HepG2 (cell line): ENCODE measurements around the gene DPYD. TPM values are rescaled to one million over a fixed set of nuclear protein-coding genes. Genes with fewer than 3 reads are reported as not detected.

Source experiments
- ESRRA ChIP-seq: sonication (generic); formaldehyde crosslinking; IDR thresholded peaks from 2 replicates; pipeline ENCODE4 v1.5.1; 2020; ENCODE audit warnings: mild to moderate bottlenecking, low read depth, missing genetic modification reagents
- FOXP4 ChIP-seq: sonication (generic); formaldehyde crosslinking; IDR thresholded peaks from 2 replicates; pipeline ENCODE4 v1.4.0; 2020; ENCODE audit warnings: missing genetic modification reagents
- HDAC6 ChIP-seq: fragments of 200-600 bp; sonication (generic); IDR thresholded peaks from 2 replicates; pipeline ENCODE4 v1.7.0; 2017; ENCODE audit warnings: mild to moderate bottlenecking, antibody characterized with exemption, low read length, low read depth
- PHF8 ChIP-seq: sonication (generic); formaldehyde crosslinking; IDR thresholded peaks from 2 replicates; pipeline ENCODE4 v1.5.0; 2020; ENCODE audit warnings: missing genetic modification reagents
- ZMAT3 ChIP-seq: sonication (generic); formaldehyde crosslinking; conservative IDR thresholded peaks from 2 replicates; pipeline ENCODE4 v1.7.0; 2021; ENCODE audit warnings: missing genetic modification reagents
- ZNF775 ChIP-seq: sonication (generic); formaldehyde crosslinking; IDR thresholded peaks from 2 replicates; pipeline ENCODE4 v1.4.0; 2020; ENCODE audit warnings: missing genetic modification reagents, mild to moderate bottlenecking, moderate library complexity, borderline replicate concordance
- ZUFSP ChIP-seq: sonication (generic); formaldehyde crosslinking; IDR thresholded peaks from 2 replicates; pipeline ENCODE4 v1.9.0; 2021; ENCODE audit warnings: missing genetic modification reagents, mild to moderate bottlenecking, borderline replicate concordance
- polyA plus RNA-seq, 8 experiments: library from polyadenylated mRNA; depleted of rRNA in 3 of 8; stranded (reverse) in 7 of 8; unstranded in 1 of 8; fragments of >200 nt; fragmentation: Illumina TruSeq in 4 of 8; extraction: Trizol in 4 of 8; gene quantifications; 2 replicates each; pipeline versions ENCODE4 v1.2.1 to v1.2.3, GENCODE V29; 2011 to 2016; ENCODE audit warnings: low read depth in 4 of 8, missing spikeins in 1 of 8, mixed read lengths in 1 of 8; ENCODE audit not compliant: insufficient read depth in 1 of 8
- total RNA-seq, 5 experiments: library from RNA; depleted of rRNA; stranded (reverse); fragments of >200 nt; fragmentation: Illumina TruSeq; extraction: Trizol; gene quantifications; 2 replicates each; pipeline ENCODE4 v1.2.3, GENCODE V29; 2016; ENCODE audit warnings: low read depth in 1 of 5
- TF ChIP-seq, protein P1 (sequence below): sonication (generic); formaldehyde crosslinking; IDR thresholded peaks from 2 replicates; pipeline ENCODE4 v1.4.0; 2020; ENCODE audit warnings: missing genetic modification reagents
- TF ChIP-seq, protein P2 (sequence below): sonication (generic); formaldehyde crosslinking; IDR thresholded peaks from 2 replicates; pipeline ENCODE4 v1.8.0; 2022; ENCODE audit warnings: mild to moderate bottlenecking, missing genetic modification reagents, borderline replicate concordance
- TF ChIP-seq, protein P3 (sequence below): sonication (generic); formaldehyde crosslinking; IDR thresholded peaks from 2 replicates; pipeline ENCODE4 v1.8.1; 2023; ENCODE audit warnings: mild to moderate bottlenecking, moderate library complexity, missing genetic modification reagents
- TF ChIP-seq, protein P4 (sequence below): sonication (generic); formaldehyde crosslinking; IDR thresholded peaks from 2 replicates; pipeline ENCODE4 v1.4.0; 2020; ENCODE audit warnings: missing genetic modification reagents
- TF ChIP-seq, protein P5 (sequence below): sonication (generic); formaldehyde crosslinking; IDR thresholded peaks from 2 replicates; pipeline ENCODE4; 2020; ENCODE audit warnings: missing genetic modification reagents, mild to moderate bottlenecking, borderline replicate concordance

The DPYD gene
- total and polyA plus RNA-seq, 2 of the 13 experiments (the other 11 are each of a cell fraction or from before 2014, with no cell fraction given): 1.3 to 3.4 TPM

GRCh38 chr1:97920832-97921571 lies at the start of gene DPYD (continued):
- TF ChIP-seq, protein P1, sequence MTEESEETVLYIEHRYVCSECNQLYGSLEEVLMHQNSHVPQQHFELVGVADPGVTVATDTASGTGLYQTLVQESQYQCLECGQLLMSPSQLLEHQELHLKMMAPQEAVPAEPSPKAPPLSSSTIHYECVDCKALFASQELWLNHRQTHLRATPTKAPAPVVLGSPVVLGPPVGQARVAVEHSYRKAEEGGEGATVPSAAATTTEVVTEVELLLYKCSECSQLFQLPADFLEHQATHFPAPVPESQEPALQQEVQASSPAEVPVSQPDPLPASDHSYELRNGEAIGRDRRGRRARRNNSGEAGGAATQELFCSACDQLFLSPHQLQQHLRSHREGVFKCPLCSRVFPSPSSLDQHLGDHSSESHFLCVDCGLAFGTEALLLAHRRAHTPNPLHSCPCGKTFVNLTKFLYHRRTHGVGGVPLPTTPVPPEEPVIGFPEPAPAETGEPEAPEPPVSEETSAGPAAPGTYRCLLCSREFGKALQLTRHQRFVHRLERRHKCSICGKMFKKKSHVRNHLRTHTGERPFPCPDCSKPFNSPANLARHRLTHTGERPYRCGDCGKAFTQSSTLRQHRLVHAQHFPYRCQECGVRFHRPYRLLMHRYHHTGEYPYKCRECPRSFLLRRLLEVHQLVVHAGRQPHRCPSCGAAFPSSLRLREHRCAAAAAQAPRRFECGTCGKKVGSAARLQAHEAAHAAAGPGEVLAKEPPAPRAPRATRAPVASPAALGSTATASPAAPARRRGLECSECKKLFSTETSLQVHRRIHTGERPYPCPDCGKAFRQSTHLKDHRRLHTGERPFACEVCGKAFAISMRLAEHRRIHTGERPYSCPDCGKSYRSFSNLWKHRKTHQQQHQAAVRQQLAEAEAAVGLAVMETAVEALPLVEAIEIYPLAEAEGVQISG: 0 out of 2 replicates have a peak, but pooled peaks have one; percentile 15
- TF ChIP-seq FOXP4 (CRISPR knock-in tag) (no peak), HDAC6 (no peak), ZNF775 (CRISPR knock-in tag) (no peak), ZMAT3 (CRISPR knock-in tag) (peak; percentile 75), PHF8 (CRISPR knock-in tag) (peak; percentile 37; the same call in 1 of the 2 replicates), ESRRA (CRISPR knock-in tag) (no peak), ZUFSP (CRISPR knock-in tag) (no peak)
- TF ChIP-seq, protein P2, sequence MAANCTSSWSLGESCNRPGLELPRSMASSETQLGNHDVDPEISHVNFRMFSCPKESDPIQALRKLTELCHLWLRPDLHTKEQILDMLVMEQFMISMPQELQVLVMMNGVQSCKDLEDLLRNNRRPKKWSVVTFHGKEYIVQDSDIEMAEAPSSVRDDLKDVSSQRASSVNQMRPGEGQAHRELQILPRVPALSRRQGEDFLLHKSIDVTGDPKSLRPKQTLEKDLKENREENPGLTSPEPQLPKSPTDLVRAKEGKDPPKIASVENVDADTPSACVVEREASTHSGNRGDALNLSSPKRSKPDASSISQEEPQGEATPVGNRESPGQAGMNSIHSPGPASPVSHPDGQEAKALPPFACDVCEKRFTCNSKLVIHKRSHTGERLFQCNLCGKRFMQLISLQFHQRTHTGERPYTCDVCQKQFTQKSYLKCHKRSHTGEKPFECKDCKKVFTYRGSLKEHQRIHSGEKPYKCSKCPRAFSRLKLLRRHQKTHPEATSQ: peak; percentile 28; the same call in 1 of the 2 replicates
- TF ChIP-seq, protein P3, sequence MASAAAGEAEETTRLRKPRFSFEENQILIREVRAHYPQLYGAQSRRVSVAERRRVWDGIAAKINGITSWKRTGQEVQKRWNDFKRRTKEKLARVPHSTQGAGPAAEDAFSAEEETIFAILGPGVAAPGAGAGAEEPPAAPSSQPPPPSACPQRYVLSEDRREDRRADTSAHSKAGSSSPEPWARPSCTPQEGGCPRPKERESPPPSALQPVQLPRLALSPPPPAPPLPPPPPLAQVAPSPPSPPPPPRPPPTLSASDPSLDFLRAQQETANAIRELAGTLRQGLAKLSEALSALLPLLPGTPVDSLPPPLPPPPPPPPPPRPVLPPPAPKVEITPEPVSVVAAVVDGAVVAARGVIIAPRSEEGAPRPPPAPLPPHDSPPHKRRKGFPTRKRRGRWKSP (CRISPR knock-in tag): 0 out of 2 replicates have a peak, but pooled peaks have one; percentile 23
- TF ChIP-seq, protein P4, sequence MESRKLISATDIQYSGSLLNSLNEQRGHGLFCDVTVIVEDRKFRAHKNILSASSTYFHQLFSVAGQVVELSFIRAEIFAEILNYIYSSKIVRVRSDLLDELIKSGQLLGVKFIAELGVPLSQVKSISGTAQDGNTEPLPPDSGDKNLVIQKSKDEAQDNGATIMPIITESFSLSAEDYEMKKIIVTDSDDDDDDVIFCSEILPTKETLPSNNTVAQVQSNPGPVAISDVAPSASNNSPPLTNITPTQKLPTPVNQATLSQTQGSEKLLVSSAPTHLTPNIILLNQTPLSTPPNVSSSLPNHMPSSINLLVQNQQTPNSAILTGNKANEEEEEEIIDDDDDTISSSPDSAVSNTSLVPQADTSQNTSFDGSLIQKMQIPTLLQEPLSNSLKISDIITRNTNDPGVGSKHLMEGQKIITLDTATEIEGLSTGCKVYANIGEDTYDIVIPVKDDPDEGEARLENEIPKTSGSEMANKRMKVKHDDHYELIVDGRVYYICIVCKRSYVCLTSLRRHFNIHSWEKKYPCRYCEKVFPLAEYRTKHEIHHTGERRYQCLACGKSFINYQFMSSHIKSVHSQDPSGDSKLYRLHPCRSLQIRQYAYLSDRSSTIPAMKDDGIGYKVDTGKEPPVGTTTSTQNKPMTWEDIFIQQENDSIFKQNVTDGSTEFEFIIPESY (CRISPR knock-in tag): no peak
- TF ChIP-seq, protein P5, sequence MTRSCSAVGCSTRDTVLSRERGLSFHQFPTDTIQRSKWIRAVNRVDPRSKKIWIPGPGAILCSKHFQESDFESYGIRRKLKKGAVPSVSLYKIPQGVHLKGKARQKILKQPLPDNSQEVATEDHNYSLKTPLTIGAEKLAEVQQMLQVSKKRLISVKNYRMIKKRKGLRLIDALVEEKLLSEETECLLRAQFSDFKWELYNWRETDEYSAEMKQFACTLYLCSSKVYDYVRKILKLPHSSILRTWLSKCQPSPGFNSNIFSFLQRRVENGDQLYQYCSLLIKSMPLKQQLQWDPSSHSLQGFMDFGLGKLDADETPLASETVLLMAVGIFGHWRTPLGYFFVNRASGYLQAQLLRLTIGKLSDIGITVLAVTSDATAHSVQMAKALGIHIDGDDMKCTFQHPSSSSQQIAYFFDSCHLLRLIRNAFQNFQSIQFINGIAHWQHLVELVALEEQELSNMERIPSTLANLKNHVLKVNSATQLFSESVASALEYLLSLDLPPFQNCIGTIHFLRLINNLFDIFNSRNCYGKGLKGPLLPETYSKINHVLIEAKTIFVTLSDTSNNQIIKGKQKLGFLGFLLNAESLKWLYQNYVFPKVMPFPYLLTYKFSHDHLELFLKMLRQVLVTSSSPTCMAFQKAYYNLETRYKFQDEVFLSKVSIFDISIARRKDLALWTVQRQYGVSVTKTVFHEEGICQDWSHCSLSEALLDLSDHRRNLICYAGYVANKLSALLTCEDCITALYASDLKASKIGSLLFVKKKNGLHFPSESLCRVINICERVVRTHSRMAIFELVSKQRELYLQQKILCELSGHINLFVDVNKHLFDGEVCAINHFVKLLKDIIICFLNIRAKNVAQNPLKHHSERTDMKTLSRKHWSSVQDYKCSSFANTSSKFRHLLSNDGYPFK (CRISPR knock-in tag): peak; percentile 33; the same call in 1 of the 2 replicates
